Cardiac muscle cell (in vitro differentiated cells and primary cell): Measurements from ENCODE around the gene PTPRZ1. TPM values are rescaled to one million over a fixed set of nuclear protein-coding genes. Genes with fewer than 3 reads are reported as not detected.

Source experiments
- DNase-seq, 2 donors: peaks; one replicate each; pipeline versions ENCODE4 v3.0.0 to v3.0.0-alpha.2; 2010 to 2017; ENCODE audit warnings: low read depth in 1 of 2, low spot score in 1 of 2
- H3K27ac ChIP-seq: fragments of 200-600 bp; sonication (generic); 2 replicates; pipeline ENCODE4 v1.5.1; 2016
- H3K27me3 ChIP-seq: fragments of 200-600 bp; sonication (generic); 2 replicates; pipeline ENCODE4 v1.6.0; 2016; ENCODE audit warnings: control low read depth
- H3K36me3 ChIP-seq: fragments of 200-600 bp; sonication (generic); 2 replicates; pipeline ENCODE4 v1.5.1; 2016; ENCODE audit warnings: control low read depth
- H3K4me1 ChIP-seq: fragments of 200-600 bp; sonication (generic); 2 replicates; pipeline ENCODE4 v1.8.1; 2017; ENCODE audit warnings: low read depth, mild to moderate bottlenecking, mixed run types
- H3K4me3 ChIP-seq: fragments of 200-600 bp; sonication (generic); 2 replicates; pipeline ENCODE4 v1.5.1; 2016; ENCODE audit warnings: mild to moderate bottlenecking
- H3K9me3 ChIP-seq: fragments of 200-600 bp; sonication (generic); 2 replicates; pipeline ENCODE4 v1.5.1; 2017; ENCODE audit warnings: low read depth, mild to moderate bottlenecking, control low read depth
- CTCF ChIP-seq: IDR thresholded peaks from 2 replicates; pipeline ENCODE4 v1.5.1; 2012; ENCODE audit warnings: low read depth, mild to moderate bottlenecking, low read length
- polyA plus RNA-seq: library from polyadenylated mRNA; unstranded; fragments of >200 nt; fragmentation: Nextera tagmentation; extraction: Ambion mirVana; gene quantifications from 2 replicates; pipeline ENCODE4 v1.2.1, GENCODE V29; 2016
- total RNA-seq: library from RNA; depleted of rRNA; stranded (reverse); fragments of >200 nt; gene quantifications from 2 replicates; pipeline ENCODE4 v1.2.3, GENCODE V29; 2016

PTPRZ1 gene
- total and polyA plus RNA-seq, 2 experiments from 2014 or later = 0.33 to 0.57 TPM

- Histone ChIP-seq H3K4me3 (no peak overlapping the region), H3K27ac (no peak overlapping the region), H3K36me3 (no peaks in the 10 kb centered on the region), H3K27me3 (no peaks in the 10 kb centered on the region), H3K4me1 (no peaks in the 10 kb centered on the region), H3K9me3 (no peaks in the 10 kb centered on the region)
- no peak for DNase-seq
- no peak for TF ChIP-seq CTCF
These were observed 192.0 kb downstream of the PTPRZ1 start for GRCh38 chr7:122064971-122065370.

DNA sequence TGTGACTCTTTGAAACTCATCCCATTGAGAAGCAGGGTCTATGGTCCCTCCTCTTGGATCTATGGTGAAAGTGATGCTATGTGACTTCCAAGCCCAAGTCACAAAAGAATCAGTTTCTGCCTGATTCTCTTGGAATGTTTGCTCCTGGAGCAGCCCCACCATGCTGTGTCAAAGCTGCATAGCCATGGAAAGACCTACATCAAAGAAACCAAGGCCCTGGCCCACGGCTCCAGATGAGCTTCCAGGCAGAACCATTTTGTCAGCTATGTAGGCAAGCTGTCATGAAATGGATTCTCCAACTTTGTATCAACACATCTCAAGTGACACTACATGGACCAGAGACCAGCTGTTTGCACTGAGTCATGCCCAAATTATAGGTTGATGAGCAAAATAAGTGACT is 194.1 kb downstream of the PTPRZ1 start:
- Histone ChIP-seq H3K27ac (no peak overlapping the region), H3K4me1 (no peaks in the 10 kb centered on the region), H3K4me3 (no peak overlapping the region), H3K36me3 (no peaks in the 10 kb centered on the region), H3K9me3 (no peaks in the 10 kb centered on the region), H3K27me3 (no peaks in the 10 kb centered on the region)
- TF ChIP-seq CTCF = no peak
- no peak for DNase-seq

DNA sequence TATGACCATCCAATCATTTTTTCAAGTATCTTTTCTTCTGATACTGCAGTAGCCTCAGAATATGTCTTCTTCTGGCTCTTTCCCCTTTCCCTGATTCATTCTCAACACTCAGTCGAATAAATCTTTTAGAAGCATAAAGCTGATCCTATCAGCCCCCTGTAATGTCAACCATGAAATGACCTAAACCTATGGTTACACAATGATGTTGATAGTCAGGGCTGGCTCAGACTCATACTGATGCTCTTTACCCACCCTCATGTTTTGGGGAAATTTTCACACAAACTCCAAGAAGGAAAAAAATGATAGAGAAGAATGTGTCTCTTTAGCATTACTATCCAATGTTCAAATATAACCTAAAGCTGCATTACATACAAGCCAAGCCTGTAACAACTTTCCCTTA is 195.1 kb downstream of the PTPRZ1 start:
- no peak for DNase-seq
- no peak for TF ChIP-seq CTCF
- H3K36me3 ChIP-seq = no peaks in the 10 kb centered on the region
- H3K9me3 ChIP-seq = no peaks in the 10 kb centered on the region
- no peak overlapping the region for H3K27ac ChIP-seq
- no peaks in the 10 kb centered on the region for H3K4me1 ChIP-seq
- H3K27me3 ChIP-seq = no peaks in the 10 kb centered on the region
- no peak overlapping the region for H3K4me3 ChIP-seq

GRCh38 chr7:122068999-122069398 is 196.0 kb downstream of the PTPRZ1 start:
- H3K27me3 ChIP-seq = no peaks in the 10 kb centered on the region
- DNase-seq = no peak

DNA sequence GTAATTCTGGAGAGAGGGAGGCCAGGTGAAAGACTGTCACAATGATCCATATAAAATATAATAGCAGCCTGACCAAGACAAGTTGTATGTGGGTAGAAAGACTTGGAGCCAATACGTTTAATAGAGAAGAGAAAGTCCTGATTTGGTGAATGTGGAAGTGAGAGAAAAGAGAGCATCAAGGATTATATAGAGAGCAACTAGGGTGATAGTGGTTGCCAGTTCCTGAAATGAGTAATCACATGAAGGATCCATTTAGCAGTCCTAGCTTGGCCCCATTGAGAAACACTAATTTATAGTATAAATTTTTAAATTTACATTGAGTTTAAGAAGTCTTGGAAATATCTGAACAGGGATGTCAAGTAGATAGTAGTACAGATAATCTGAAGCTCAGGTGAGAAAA is 197.1 kb downstream of the PTPRZ1 start:
- H3K9me3 ChIP-seq = no peaks in the 10 kb centered on the region
- TF ChIP-seq CTCF = no peak
- no peaks in the 10 kb centered on the region for H3K4me1 ChIP-seq
- no peak overlapping the region for H3K4me3 ChIP-seq
- no peaks in the 10 kb centered on the region for H3K27me3 ChIP-seq
- no peak for DNase-seq
- no peak overlapping the region for H3K27ac ChIP-seq
- H3K36me3 ChIP-seq = no peaks in the 10 kb centered on the region

More at GRCh38 chr7:122068999-122069398, 196.0 kb downstream of the PTPRZ1 start:
- H3K4me1 ChIP-seq = no peaks in the 10 kb centered on the region
- H3K36me3 ChIP-seq = no peaks in the 10 kb centered on the region
- H3K9me3 ChIP-seq = no peaks in the 10 kb centered on the region
- TF ChIP-seq CTCF = no peak
- no peak overlapping the region for H3K4me3 ChIP-seq
- H3K27ac ChIP-seq = no peak overlapping the region

- Histone ChIP-seq H3K9me3 (no peaks in the 10 kb centered on the region), H3K4me3 (no peak overlapping the region), H3K27ac (no peak overlapping the region), H3K36me3 (no peaks in the 10 kb centered on the region), H3K27me3 (no peaks in the 10 kb centered on the region), H3K4me1 (no peaks in the 10 kb centered on the region)
- DNase-seq = no peak
- no peak for TF ChIP-seq CTCF
These were observed 197.9 kb downstream of the PTPRZ1 start for GRCh38 chr7:122070834-122071233.
